ENCODE measurements around the gene ANKRD40. TPM values are rescaled to one million over a fixed set of nuclear protein-coding genes. Genes with fewer than 3 reads are reported as not detected.
"Not testable (repeated sequence)": the region's sequence is repeated elsewhere in the genome, so short reads cannot be mapped to it uniquely, and the experiment has no call there.

ANKRD40 gene
- total RNA-seq, 1 donor, result 11.8 TPM

DNA sequence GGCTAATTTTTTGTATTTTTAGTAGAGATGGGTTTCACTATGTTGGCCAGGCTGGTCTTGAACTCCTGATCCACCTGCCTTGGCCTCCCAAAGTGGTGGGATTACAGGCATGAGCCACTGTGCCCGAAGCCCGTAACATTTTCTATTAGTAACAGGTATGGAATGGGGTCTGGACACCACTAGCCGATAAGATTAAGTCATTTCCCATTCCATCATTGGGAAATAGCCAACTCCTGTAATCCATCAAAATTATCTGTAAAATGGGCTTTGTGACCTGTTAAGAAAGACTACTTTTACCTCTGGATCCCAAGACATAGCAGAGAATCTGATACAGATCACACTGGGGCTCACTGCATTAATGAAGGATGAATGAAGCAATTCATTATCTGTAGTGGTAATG lies 7.8 kb upstream of the ANKRD40 start:
- no peak for DNase-seq (ENCODE audit: low read depth in 2 of 3, low spot score in 2 of 3)

GRCh38 chr17:50712641-50713040 lies 4.9 kb upstream of the ANKRD40 start:
- DNase-seq (ENCODE audit: low read depth in 2 of 3, low spot score in 2 of 3), result no peak

GRCh38 chr17:50710650-50711049 lies 2.9 kb upstream of the ANKRD40 start:
- no peak for DNase-seq (ENCODE audit: low read depth in 2 of 3, low spot score in 2 of 3)

GRCh38 chr17:50710025-50710424 lies 2.3 kb upstream of the ANKRD40 start:
- DNase-seq (ENCODE audit: low read depth in 2 of 3, low spot score in 2 of 3), result no peak

DNA sequence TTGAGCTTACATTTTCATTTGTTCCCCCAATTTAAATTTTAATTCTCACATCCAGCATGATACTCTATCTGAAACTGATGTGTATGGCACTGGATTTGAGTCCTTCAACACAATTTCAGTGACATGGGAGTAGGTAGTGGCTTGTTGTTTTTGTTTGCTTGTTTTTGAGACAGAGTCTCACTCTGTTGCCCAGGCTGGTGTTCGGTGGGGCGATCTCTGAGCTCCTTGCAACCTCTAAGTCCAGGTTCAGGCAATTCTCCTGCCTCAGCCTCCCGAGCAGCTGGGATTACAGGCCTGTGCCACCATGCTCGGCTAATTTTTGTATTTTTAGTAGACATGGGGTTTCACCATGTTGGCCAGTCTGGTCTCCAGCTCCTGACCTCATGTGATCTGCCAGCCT lies 1.3 kb upstream of the ANKRD40 start:
- not testable (repeated sequence) for DNase-seq (ENCODE audit: low read depth in 2 of 3, low spot score in 2 of 3)

- no peak for DNase-seq (ENCODE audit: low read depth in 2 of 3, low spot score in 2 of 3)
Observed at GRCh38 chr17:50708050-50709000, 611 bp upstream of the ANKRD40 start.

DNA sequence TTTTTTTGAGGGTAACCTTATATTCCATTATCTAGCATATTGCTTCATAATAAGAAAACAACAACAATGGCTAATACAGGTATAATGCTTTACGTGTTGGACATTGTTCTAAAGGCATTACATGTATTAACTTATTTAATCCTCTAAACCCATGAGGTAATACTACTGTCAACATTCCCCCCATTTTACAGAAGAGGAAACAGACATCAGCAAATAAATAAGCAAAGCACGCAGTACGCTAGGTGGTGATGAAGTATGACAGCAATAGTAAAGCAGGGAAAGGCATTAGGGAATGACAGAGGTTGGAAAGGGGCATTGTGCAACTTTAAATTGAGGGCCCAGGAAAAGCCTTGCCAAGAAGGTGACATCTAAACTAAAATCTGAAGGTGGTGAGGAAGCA lies 4.6 kb downstream of the ANKRD40 start:
- no peak for DNase-seq (ENCODE audit: low read depth in 2 of 3, low spot score in 2 of 3)

DNA sequence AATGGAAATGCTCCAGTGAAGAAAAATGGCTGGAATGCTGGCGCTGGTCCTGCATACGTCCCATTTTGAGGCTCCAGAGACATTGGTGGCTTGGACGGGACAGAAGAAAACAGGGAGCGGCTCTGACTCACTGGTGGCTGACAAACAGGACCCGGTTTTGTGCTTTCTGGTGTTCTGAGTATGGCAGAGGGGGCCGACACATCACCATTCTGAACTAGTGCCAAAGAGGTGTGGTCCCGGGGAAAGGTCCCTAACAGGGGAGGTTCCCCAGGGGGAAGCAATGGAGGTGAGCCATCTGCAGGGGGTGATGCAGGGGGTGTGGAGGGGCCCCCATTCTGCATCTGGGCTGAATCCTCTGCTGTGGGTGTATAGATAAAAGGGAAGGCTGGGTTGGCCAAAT lies 8.3 kb downstream of the ANKRD40 start:
- no peak for DNase-seq (ENCODE audit: low read depth in 2 of 3, low spot score in 2 of 3)

DNA sequence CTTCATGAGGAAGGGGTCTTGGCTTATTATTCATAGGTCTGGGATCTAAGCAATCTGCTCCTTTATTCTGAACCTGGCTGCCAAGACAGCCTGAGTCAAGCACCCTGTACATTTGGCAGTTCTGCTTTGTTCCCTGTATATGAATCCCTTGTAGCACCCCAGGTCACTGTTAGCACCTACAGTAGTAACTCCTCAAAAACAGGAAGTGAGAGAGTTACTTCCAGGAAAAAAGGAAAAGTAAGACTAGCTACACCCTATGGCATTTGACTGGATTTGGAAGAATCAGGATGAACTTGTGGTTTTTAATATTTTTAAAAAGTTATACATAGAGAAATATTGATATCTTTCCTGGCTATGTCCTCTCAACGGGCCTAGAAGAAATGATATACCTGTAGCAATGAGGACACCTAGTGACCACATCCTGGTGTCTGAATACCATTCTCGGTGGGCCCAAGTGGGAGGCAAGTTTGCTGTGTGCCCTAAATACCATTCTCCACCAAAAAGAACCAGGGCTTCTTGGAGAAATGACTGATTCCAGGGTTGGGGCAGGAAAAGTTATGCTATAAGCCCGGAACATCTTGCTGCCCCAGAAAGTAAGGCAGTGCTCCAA lies 9.9 kb downstream of the ANKRD40 start:
- no peak for DNase-seq (ENCODE audit: low read depth in 2 of 3, low spot score in 2 of 3)

DNA sequence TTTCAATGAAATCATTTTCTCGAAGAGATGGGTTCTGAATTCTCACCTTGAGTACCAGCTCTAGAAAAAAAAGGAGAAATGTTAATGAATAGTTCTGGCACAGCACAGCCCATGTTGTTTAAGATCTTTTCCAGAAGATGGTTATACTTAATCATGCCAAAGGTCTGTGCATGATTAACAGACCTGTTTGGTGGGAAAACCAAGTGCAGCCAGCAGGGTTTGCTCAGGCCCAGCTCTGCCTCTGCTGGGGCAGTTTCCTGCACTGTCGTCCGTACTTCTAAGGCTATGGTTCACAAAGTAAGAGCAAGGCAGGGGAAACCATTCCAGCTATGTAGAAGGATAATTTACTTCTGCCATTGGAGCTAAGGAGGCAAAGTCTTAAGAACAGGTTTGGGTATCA lies 10.7 kb downstream of the ANKRD40 start:
- no peak for DNase-seq (ENCODE audit: low read depth in 2 of 3, low spot score in 2 of 3)

DNA sequence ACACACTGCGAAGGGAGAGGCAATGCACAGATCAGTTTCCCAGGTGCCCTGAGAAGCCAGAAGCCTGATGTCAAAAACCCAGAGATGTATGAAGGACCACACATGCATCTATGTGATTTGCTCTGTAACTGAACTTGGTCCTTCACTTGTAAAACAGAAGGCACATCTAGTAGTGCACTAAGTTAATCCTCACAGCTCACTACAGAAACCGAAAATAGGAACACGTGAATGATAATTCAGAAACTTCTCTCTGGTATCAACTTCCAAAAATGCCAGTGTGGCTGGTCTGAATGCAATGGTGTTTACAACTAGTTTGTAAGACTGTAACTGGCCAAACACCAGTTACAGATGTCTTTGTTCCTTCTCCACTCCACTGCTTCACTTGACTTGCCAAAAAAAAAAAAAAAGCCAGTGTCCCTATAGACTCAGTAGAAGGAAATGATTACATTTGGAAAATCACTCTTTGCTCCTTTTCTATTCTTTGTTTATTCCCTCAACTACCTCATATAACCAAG lies 11.3 kb downstream of the ANKRD40 start:
- no peak for DNase-seq (ENCODE audit: low read depth in 2 of 3, low spot score in 2 of 3)

DNA sequence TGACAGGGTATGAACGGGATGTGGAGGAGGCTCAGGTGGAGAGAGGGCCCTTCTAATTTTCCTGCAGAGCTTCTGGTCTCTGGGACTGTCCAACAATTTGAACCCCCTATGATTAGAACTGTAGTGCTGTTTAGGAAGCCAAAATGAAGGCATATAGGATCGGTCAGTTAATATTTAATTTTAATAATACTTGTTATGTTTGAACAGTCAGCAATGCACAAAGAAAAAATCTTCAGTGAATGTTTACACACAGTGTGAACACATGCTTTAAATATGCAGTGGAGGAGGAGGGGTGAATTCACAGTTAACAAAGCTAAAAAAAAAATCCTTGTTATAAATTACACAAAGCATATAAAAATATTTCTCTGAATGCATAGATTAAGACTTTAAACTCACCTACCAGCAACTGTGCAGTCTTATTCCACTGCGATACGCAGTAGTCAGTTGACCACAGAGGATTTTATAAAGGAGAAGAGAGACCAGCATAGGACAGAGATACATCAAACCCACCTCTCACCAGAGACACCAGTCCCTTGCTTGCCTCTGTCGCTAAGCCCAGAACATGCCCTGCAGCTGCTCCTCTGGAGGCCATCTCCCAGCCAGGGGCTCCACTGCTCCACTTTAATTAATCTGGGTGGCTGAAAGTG lies 14.6 kb downstream of the ANKRD40 start:
- no peak for DNase-seq (ENCODE audit: low read depth in 2 of 3, low spot score in 2 of 3)

- no peak for DNase-seq (ENCODE audit: low read depth in 2 of 3, low spot score in 2 of 3)
Observed at GRCh38 chr17:50692448-50693035, 15.2 kb downstream of the ANKRD40 start.

- no peak for DNase-seq (ENCODE audit: low read depth in 2 of 3, low spot score in 2 of 3)
Observed at GRCh38 chr17:50691550-50692447, 15.9 kb downstream of the ANKRD40 start.

DNA sequence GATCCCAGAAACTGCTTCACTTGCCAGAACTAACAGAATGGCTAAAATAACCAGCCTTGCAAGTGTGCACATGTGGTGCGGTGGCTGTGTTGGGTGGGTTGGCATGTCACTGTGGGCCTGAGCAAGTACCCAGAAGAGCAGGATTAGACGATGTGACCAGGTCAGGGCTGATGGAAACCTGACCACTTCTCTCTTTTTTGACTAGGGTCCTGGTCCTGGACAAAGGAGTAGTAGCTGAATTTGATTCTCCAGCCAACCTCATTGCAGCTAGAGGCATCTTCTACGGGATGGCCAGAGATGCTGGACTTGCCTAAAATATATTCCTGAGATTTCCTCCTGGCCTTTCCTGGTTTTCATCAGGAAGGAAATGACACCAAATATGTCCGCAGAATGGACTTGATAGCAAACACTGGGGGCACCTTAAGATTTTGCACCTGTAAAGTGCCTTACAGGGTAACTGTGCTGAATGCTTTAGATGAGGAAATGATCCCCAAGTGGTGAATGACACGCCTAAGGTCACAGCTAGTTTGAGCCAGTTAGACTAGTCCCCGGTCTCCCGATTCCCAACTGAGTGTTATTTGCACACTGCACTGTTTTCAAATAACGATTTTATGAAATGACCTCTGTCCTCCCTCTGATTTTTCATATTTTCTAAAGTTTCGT lies 16.7 kb downstream of the ANKRD40 start:
- no peak for DNase-seq (ENCODE audit: low read depth in 2 of 3, low spot score in 2 of 3)

GRCh38 chr17:50689956-50690886 lies 17.5 kb downstream of the ANKRD40 start:
- DNase-seq (ENCODE audit: low read depth in 2 of 3, low spot score in 2 of 3), result no peak

DNA sequence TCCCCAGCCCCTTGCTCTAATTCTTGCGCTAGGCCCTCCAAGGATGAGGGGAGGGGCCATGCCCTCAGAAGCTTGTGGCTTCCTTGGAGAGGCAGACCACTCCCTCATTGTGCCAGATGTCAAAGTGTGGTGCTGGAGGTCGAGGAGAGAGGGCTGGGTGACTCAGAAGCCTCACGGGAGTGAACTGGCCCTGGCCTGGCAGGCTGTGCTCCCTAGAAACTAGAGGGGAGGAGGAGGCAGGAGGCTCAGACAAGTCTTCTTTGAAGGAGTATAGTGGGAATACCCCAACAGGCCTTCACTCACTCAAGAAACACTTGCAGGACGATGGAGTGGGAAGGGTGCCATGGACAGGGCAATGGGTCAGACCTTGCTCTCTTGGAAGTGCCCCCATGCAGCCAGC lies 18.5 kb downstream of the ANKRD40 start:
- peak in 2 of 3 donors; percentile 19 to 22 for DNase-seq (ENCODE audit: low read depth in 2 of 3, low spot score in 2 of 3)

GRCh38 chr17:50688245-50688644 lies 19.5 kb downstream of the ANKRD40 start:
- DNase-seq (ENCODE audit: low read depth in 2 of 3, low spot score in 2 of 3), result no peak
